GOT3 (cell line): ENCODE results near the gene CACNA1C.

Experiments
- DNase-seq: peaks from one replicate; lab custom pipeline; 2025; ENCODE audit warnings: mixed read lengths; lab: John Stamatoyannopoulos, UW

Gene CACNA1C

DNA sequence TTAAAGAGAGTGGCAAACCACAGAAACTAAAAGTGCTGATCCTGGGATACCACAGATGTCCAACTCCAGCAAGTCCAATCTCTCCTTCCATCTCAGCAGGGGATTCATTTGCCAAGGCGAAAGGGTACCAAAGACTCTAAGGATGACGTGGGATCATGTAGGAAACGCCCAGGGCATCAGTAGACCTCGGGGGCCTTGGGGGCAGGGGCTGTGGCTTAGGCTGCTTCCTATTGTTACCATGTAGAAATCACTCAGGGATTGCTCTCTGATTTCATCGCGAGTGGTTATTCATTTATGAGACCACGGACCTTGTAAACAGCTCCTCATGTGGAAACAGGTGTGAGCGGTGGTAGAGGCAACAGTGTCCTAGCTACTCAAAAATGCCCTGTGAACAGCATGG, 592.7 kb downstream of the CACNA1C start:
- no peak for DNase-seq

DNA sequence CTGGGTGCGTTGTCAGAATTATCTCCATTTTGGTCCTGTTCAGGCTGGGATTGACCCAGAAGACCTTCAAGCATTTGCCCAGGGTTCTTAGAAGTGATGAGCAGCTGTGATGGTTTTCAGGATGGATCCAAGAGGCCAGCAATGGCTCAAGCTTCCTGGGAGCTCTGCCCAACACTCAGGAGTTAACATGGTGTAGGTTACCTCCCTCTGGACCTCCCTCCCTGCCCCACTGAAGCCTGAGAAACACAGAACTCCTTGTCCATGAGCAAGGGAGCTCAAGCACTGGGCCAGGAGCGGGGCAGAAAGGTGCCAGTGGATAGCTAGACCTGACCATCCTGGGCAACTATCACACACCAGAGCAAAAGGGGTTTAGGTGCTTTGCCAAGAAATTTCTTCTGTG, 593.6 kb downstream of the CACNA1C start:
- DNase-seq, result no peak

DNA sequence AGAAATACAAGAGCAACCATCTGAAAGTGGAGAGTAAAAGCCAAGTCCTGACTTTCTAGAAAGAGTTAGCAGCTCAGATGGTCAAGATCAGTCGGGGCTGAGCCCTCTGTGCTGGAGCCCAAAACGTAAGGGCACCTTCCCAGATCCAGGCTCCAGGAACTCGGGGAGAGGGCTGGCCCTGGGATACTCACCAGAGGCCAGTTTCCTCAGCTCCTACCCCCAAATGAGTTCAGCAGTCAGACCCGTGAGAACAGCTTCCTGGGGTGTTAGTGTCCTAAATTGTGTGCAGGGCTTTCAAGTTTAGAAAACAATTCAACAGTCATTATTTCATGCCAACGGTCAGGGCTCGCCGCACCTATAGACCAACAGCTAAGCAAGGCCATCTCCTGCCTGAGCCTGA, 594.4 kb downstream of the CACNA1C start:
- no peak for DNase-seq

DNA sequence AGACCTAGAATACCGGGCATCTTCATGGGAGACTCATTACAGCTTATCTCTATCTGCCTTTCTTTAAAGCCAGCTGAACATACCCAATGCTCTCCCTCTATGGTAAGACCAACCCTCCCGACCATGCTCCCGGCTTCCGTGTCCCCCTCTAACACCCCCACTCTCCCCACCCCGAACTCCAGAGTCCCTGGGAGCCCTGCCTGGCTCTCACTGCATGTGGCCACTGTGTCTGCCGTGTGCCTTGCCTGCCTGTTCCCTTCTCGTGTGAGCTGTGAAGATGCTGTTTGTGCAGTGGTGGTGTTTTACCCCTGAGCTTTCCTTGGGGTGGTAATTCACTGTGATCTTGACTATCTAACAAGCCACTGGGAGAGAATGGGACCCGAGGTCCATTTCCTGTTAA, 595.6 kb downstream of the CACNA1C start:
- DNase-seq, result no peak

- DNase-seq, result no peak
These were observed 596.6 kb downstream of the CACNA1C start for GRCh38 chr12:2649201-2650030.

- no peak for DNase-seq
These were observed 597.7 kb downstream of the CACNA1C start for GRCh38 chr12:2650261-2651067.

GRCh38 chr12:2651068-2651965, 598.5 kb downstream of the CACNA1C start:
- no peak for DNase-seq

DNA sequence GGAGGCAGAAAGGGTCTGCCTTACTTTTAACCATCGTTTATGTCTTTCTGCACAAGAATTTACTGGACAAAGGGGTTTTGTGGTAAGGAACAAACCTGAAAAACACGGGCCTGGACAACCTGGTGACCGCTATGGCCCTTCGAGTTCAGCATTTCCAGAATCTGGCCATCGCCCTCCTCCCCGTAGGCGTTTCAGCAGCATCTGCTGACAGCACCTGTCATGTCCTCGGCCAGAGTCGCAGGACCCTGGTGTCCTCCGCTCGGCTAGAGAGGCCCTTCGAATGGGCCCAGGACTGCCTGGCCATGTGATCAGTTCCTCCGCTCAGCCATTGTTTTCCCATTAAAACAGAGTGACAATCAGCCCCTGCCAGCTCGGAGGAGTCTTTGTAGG, 599.2 kb downstream of the CACNA1C start:
- no peak for DNase-seq

DNA sequence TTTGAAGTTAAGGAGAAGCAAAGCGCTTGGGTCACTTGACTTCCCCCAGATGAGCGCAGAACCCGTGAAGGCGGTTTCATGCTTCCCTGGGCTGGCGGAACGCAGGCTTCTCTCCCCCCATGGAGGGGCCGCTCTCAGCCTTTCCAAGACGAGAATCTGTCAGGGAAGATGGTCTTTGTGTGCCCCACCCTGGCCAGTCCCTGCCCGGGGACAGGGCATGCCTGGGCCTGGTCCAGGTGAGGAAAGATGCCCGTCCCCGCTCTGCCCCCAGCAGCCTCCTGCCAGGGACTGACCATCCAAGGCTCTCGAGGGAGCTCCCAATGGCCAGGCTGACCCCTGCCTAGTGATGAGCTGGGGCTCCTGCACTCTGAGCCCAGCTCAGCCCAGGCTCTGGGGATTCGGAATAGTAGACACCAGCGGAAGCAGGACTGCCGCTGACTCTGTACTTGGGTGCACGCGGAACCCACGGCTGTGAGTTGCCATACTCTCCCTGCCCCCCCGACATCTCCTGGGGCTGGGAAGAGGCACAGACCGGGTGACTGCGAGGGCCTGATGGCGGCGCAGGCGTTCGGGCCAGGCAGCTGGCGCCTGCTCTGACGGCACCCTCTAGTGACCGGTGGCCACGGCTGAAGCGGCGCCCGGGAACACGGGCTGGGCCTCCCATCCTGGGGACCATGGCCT, 599.8 kb downstream of the CACNA1C start:
- no peak for DNase-seq

DNA sequence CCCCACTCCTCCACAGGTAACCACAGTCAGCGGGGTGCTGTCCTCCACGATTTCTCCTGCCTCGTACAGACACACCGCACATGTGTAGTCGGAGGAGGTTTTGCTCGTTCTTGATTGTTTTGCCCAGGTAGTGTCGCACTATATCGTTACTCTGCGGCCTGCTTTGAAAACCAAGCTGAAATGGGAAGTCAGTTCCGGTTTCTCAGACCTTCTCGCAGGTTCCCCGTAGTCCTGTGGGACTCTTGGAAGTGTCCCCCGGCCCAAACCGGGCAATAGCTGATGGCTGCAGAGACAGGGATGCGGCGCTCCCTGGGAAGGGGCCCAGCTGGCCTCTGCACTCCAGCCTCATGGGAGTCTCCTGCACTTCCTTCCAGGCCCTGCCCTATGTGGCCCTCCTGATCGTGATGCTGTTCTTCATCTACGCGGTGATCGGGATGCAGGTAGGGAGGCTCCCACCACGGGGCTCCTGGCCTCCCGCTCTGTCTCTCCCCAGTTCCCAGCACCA, 600.7 kb downstream of the CACNA1C start:
- no peak for DNase-seq

- no peak for DNase-seq
These were observed 601.5 kb downstream of the CACNA1C start for GRCh38 chr12:2654311-2654710.

- no peak for DNase-seq
These were observed 602.0 kb downstream of the CACNA1C start for GRCh38 chr12:2654741-2655140.

- no peak for DNase-seq
These were observed 609.7 kb downstream of the CACNA1C start for GRCh38 chr12:2662524-2662923.

GRCh38 chr12:2664721-2665577, 612.2 kb downstream of the CACNA1C start:
- no peak for DNase-seq

DNA sequence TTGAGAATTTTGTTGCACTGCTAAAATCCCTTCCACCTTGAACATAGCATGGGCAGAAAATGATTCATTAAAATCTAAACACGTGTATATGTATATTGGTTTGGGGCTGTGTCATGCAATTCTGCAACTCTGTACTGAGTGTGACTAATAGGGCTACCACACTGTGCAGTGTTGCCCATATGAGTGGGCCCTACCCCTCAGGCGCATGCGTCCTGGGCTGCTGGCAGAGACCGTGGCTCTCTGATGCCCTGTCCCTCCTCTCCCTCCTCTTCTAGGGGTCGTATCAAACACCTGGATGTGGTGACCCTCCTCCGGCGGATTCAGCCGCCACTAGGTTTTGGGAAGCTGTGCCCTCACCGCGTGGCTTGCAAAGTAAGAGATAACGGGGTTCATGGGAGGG, 613.6 kb downstream of the CACNA1C start:
- DNase-seq, result no peak

GRCh38 chr12:2666846-2667245, 614.1 kb downstream of the CACNA1C start:
- no peak for DNase-seq

DNA sequence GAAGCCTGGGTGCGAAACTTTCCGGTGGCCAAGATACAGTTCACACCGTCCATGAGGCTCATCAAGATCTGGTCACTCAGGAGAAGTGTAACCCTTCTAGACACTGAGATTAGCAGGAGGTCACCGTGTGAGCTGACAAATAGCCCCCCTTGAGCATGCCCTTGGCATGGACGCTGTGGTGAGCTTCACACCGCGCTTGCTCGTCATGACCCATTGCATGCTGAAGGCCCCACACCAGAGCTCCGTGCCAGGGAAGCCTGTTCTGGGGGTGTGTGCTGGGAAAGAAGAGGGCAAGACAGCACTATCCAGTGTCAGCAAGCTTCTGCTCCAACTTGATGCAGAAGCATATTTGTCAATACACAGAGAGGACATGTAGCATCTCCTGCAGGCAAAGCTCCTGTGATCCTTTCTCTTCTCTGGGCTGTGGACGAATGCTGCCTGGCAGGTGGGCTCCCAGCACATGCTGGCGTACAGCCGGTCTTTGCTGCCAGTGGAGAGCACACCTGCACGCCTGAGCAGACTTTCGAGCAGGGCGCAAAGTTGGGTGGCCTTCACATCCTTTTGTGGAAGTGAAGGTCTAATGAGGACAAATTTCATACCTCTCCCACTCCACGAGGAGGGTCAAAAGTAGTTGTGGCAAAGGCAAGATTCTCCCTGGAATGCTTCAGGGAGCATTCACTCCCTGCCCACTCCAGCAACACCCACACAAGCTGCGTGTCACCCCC, 615.1 kb downstream of the CACNA1C start:
- DNase-seq, result no peak

DNA sequence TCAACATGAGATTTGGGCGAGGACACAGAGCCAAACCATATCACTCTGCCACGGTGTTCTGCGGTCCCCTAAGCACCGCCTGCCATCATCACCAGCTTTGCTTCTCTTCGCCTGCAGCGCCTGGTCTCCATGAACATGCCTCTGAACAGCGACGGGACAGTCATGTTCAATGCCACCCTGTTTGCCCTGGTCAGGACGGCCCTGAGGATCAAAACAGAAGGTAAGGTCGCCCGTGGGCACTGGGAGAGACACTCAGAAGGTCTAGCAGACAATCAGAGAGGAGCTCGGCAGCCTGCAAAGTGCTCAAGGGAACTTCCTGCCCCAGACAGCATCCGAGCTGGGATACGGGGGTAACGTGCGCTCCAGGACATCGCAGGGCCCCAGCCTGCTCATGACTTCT, 616.0 kb downstream of the CACNA1C start:
- DNase-seq, result no peak

DNA sequence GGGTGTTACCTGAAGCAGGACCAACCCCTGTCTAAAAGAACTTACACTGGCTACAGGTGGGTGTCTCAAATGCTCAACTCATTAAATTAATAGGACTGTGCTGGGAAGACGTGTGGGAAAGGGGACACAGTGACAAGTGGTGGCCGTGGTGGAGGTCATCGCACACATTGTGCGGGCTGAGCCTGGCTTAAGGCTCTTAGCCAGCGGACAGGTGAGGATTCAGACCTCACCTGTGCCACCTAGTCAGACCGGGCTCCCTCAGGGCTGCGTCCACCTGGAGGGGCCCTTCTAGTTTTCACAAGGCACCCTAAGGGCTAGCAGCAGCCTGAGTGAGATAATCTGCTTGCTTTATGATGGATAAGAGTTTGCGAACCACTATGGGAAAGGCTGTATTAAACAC, 616.8 kb downstream of the CACNA1C start:
- no peak for DNase-seq

- no peak for DNase-seq
These were observed 620.1 kb downstream of the CACNA1C start for GRCh38 chr12:2672863-2673262.
